ENCODE results near the gene HSPB3. TPM values are rescaled to one million over a fixed set of nuclear protein-coding genes. Genes with fewer than 3 reads are reported as not detected.
"Not testable (repeated sequence)": the region's sequence is repeated elsewhere in the genome, so short reads cannot be mapped to it uniquely, and the experiment has no call there.

Gene HSPB3
- not detected for polyA plus RNA-seq (ENCODE audit: insufficient read length)
- long read RNA-seq, donor 1, result 0 reads
- long read RNA-seq, donor 2, result 0 reads
- long read RNA-seq, donor 3, result 0 reads
- long read RNA-seq, donor 4, result 0 reads
- long read RNA-seq, donor 5, result 0 reads
- long read RNA-seq, donor 6, result 0 reads
- long read RNA-seq, donor 7, result 0 reads
- long read RNA-seq, donor 8, result 0 reads

GRCh38 chr5:54455413-54456157 lies at the start of gene HSPB3:
HSPB3 (plus strand) TSS chr5:54455699; CDS start chr5:54455790, 91 bp downstream.
- no peak for DNase-seq

DNA sequence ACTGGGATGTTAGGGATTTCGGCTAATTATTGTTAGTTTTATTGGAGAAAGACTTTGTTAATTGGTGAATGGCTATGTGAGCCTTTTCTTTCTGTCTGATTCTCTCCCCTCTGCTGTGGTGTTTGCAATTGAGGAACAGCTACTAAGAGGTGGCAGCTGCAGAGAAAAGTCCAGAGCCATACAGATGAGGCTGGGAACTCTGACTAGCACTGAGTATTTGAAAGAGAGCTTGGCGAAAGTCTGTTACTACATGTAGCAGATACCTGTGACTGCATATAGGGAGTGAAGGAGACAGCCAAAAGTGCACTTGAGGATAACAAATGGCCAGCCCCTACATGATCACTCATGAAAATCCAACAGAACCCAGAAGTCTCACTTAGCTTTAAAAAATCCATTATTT lies 44.3 kb upstream of the HSPB3 start:
- no peak for DNase-seq

DNA sequence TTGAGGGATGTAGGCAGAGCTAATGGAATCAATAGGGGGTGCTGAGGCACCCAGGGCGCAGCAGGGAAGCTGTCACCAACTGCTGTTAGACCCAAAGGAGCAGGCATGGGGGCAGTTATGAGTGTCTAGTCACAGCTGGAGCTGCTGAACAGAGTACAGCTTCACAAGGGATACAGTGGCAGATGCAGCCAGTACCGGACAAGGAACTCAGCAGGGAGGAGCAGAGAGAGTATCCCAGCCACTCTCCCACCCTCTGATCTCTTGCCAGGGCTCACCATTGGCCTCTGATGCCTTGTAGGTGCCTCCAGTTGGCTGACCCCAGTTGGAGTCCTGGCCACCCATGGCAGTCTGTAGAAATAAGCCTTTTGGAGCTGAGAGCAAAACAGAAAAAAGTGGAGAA lies 42.6 kb upstream of the HSPB3 start:
- DNase-seq, result no peak

DNA sequence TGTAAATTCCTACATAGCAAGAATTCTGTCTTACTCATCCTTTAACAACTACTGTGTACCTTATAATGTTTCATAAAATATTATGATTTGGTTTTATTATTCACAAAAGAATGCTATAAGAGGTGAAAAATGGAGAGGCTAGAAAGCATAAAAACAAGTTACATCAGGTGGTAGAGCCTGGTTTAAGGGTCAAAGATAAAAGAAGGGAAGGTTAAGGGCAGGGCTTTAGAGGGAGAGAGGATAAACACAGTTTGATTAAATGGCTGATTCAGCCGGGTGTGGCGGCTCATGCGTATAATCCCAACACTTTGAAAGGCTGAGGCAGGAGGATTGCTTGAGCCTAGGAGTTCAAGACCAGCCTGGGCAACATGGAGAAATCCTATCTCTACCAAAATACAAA lies 40.4 kb upstream of the HSPB3 start:
- no peak for DNase-seq

GRCh38 chr5:54415896-54416601 lies 39.5 kb upstream of the HSPB3 start:
- no peak for DNase-seq

GRCh38 chr5:54419573-54420423 lies 35.7 kb upstream of the HSPB3 start:
- peak; percentile 48 for DNase-seq

GRCh38 chr5:54420511-54420910 lies 35.0 kb upstream of the HSPB3 start:
- DNase-seq, result not testable (repeated sequence)

DNA sequence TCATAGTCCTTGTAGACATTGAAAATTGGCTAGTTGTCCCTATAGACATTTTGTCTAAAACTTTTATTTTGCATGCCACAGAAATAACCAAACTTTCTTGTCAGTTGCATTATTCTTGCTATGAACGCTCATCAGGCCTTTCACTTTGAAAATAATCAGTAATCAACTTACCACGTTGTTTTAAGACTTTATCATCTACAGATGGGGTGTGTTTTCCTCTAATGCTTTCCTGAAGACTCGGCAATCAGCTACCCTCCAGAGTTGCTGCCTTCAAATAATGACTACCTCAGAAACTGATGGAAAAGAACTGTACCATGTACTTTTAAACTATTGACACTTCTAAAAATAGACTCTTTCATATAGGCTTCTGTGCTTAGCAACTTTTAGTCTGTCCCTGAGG lies 33.5 kb upstream of the HSPB3 start:
- DNase-seq, result no peak

DNA sequence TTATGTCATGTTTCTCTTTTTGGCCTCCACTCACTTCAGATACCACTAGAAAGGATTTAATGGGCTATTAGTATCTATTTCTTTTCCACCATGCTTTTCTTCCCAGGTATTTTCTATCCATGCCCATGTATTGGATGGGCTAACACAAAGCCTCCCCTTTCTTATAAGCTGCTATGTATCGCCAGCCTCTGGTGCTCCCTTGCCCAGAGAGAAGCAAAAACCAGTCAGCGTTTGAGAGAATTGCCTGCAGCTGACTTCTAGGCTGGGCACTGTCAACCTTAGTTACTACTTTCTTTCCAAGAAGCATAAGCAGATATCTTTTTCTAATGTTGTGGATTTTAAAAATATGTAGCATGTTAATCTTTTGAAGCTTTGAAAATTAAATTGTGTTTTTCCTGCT lies 30.2 kb upstream of the HSPB3 start:
- DNase-seq, result no peak

GRCh38 chr5:54426209-54426608 lies 29.3 kb upstream of the HSPB3 start:
- DNase-seq, result no peak

GRCh38 chr5:54434650-54435049 lies 20.8 kb upstream of the HSPB3 start:
- DNase-seq, result not testable (repeated sequence)

- no peak for DNase-seq
Observed at GRCh38 chr5:54438620-54439389, 16.7 kb upstream of the HSPB3 start.

DNA sequence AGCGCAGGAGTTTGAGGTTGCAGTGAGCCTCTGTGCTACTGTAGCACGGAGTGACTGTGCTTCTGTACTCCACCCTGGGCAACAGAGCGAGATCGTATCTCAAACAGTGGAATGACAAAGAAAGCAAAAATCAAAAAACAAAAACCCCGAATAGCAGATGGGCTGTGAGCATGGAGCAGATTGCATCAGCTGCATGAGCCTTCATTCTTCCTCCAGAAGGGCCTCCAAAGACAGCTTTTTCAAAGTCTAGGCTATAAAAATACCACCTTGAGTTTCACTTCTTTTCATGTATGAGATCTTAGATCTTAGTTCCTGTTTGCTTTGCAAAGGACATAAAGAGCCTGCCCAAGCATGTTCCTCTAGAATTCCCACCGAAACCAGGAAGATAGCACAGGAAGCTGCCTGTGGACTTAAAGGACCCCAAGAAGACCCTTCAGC lies 15.0 kb upstream of the HSPB3 start:
- DNase-seq, result no peak

DNA sequence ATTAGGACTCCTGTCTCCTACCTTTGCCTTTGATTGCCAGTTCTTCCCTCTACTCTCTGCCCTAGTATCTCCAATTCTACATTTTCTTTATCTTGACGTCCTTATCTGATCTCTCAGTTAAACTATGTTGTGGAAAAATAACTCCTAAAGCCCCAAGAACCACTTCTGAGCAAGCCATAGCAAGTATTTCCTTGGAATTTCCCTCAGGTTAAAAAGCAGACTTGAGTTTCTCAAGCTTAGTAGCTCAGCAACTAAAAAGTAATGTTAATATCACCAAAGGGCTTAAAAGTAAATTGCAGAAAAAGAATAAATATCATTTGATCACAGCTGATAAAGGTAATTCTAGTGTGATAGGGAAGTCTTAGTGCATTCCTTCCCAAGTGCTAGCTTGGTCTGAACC lies 13.2 kb upstream of the HSPB3 start:
- DNase-seq, result no peak

GRCh38 chr5:54443270-54443669 lies 12.2 kb upstream of the HSPB3 start:
- DNase-seq, result no peak

- DNase-seq, result no peak
Observed at GRCh38 chr5:54445691-54446378, 9.7 kb upstream of the HSPB3 start.

DNA sequence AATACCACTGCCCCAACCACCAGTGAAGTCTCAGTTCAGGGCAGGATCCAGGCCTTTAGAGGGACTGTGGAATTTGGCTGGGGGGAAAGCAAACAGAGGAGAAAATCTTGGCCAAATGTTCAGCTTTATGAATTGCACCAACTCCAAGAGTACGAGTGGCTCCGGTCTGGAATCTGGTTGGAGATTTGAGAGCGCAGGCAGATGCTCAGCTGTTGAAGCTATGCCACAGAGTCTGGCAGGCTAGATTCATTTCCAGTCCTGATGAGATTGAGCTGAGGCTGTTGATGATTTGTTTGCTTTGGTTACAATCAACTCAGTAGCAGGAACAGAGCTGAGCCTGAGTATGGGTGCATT lies 9.1 kb upstream of the HSPB3 start:
- DNase-seq, result no peak

DNA sequence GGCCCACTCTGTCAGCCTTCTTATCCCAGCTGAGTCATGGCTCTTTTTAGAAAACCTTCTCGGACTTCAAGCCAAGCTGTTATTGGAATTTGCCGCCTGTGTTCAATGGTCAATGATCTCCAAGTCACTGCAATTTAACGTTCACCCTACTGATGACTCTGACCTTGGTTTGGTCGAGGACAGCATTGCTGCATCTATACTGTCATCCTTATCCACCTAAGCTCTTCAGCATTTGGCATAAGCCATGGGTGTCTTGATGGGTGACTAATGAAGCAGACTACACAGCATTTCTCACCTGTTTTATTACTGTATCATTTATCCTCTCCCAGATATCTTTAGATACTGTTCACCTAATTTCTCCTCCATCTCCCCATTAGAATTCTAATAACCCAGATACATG lies 5.6 kb upstream of the HSPB3 start:
- DNase-seq, result no peak

GRCh38 chr5:54450542-54450941 lies 5.0 kb upstream of the HSPB3 start:
- DNase-seq, result no peak

DNA sequence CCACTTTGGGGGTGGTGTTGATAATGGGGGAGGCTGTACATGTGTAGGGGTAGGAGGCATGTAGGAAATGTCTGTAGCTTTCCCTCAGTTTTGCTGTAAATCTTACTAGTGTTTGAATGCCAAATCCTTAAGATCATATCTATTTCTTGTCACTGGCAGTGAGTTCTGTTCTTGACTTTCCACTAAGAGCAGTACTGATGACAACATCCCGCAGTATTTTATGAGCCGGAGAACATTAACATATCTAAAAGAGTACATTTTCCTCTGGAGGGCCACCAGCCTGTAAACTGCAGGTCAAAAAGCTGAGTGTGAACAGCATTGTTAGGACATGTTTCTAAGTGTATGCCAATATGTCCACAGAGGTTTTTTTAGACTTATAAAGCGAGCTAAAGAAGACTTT lies 2.5 kb upstream of the HSPB3 start:
- DNase-seq, result no peak

DNA sequence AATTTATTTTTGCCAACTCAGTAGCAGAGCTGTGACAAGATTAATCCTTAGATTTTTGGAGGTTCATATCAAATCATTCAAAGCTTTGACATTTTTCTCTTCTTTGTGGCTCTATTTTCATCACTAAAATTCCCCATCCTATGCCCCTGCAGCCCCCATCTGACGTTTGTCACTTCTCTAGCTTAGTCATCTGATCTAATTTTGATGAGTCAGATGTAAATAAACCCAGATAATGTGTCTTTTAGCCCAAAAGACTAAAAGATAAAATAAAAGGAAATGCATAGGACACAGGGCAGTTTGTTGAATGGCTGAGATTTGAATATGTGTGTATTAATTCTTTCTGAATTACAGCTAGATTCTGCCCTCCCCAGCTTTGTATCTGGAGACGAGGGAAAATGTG lies 897 bp upstream of the HSPB3 start:
- no peak for DNase-seq

Measured in left kidney (tissue), 8 donors.